SK-N-MC (cell line): ENCODE measurements around the gene ZFYVE16.
"Not testable (repeated sequence)": the region's sequence is repeated elsewhere in the genome, so short reads cannot be mapped to it uniquely, and the experiment has no call there.

ENCODE experiments used
- DNase-seq: peaks from one replicate; pipeline ENCODE4 v3.0.0-alpha.2; 2011; ENCODE audit warnings: low read depth, low spot score
- H3K27ac ChIP-seq: fragments of 200-600 bp; sonication (generic); 2 replicates; pipeline ENCODE4 v1.5.1; 2016; ENCODE audit warnings: mixed run types
- H3K36me3 ChIP-seq: fragments of 200-600 bp; sonication (generic); 2 replicates; pipeline ENCODE4 v1.6.1; 2017; ENCODE audit warnings: antibody characterized with exemption, low read length, mixed read lengths; ENCODE audit not compliant: insufficient read depth
- H3K4me3 ChIP-seq: fragments of 200-600 bp; sonication (generic); 2 replicates; pipeline ENCODE4 v1.5.1; 2016
- H3K9ac ChIP-seq: fragments of 200-600 bp; sonication (generic); 2 replicates; pipeline ENCODE4 v1.8.0; 2017; ENCODE audit warnings: mixed run types, mixed read lengths; ENCODE audit not compliant: insufficient read length
- H3K9me3 ChIP-seq: fragments of 200-600 bp; sonication (generic); 2 replicates; pipeline ENCODE4 v1.6.1; 2017; ENCODE audit warnings: low read depth, mild to moderate bottlenecking, antibody characterized with exemption, low read length, moderate library complexity, mixed read lengths
- EZH2 ChIP-seq: fragments of 200-600 bp; sonication (generic); IDR thresholded peaks from one replicate; pipeline ENCODE4 v1.6.1; 2017; ENCODE audit warnings: antibody characterized with exemption
- FOXP2 ChIP-seq: optimal IDR thresholded peaks from 2 replicates; pipeline ENCODE3; 2011; ENCODE audit warnings: mild to moderate bottlenecking, moderate library complexity; ENCODE audit not compliant: insufficient read depth; ENCODE audit errors: extremely low read length, control extremely low read depth
- POLR2AphosphoS5 ChIP-seq: IDR thresholded peaks from 2 replicates; pipeline ENCODE4 v1.6.1; 2012; ENCODE audit warnings: mild to moderate bottlenecking, low read depth, low read length, borderline replicate concordance

ZFYVE16 gene

DNA sequence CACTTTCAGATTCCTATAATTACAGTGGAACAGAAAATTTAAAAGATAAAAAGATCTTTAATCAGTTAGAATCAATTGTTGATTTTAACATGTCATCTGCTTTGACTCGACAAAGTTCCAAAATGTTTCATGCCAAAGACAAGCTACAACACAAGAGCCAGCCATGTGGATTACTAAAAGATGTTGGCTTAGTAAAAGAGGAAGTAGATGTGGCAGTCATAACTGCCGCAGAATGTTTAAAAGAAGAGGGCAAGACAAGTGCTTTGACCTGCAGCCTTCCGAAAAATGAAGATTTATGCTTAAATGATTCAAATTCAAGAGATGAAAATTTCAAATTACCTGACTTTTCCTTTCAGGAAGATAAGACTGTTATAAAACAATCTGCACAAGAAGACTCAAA lies 29.5 kb downstream of the ZFYVE16 start:
- TF ChIP-seq POLR2AphosphoS5, result no peak
- TF ChIP-seq EZH2, result no peak
- TF ChIP-seq FOXP2, result no peak
- Histone ChIP-seq H3K4me3 (no peak overlapping the region), H3K9ac (no peak overlapping the region), H3K9me3 (no peaks in the 10 kb centered on the region), H3K36me3 (peaks cover 71% of the 10 kb centered on the region), H3K27ac (0 out of 2 replicates have a peak overlapping the region, but pooled peaks have one; percentile 7)
- no peak for DNase-seq

DNA sequence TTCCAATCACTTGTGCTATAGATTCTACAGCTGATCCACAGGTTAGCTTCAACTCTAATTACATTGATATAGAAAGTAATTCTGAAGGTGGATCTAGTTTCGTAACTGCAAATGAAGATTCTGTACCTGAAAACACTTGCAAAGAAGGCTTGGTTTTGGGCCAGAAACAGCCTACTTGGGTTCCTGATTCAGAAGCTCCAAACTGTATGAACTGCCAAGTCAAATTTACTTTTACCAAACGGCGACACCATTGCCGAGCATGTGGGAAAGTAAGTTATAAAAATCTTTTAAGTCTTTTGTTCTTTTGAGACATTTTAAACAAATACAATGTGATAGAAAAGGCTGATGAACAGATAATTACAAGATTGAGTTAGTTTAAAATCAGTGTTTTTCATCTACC lies 30.9 kb downstream of the ZFYVE16 start:
- Histone ChIP-seq H3K27ac (no peak overlapping the region), H3K4me3 (no peak overlapping the region), H3K9me3 (no peaks in the 10 kb centered on the region), H3K9ac (no peak overlapping the region), H3K36me3 (peaks cover 85% of the 10 kb centered on the region)
- TF ChIP-seq POLR2AphosphoS5 (no peak), EZH2 (no peak), FOXP2 (no peak)
- no peak for DNase-seq

DNA sequence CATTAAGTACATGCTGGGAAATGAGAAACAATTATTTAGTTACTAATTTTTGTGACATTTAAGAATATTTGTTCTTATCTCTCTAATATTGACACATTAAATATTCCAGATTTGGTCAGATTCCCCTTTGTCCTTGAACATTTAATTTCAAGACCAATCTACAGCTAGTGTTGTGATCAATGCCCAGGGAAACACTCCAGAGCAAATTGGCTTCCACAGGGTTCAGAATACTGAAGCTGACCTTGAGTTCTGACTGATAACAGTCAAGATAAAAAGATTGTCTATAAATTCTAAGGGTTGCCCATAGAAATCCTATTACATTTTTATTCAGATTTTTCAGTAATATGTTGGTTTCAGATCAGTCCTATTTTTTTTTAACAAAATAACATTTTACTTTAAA lies 31.3 kb downstream of the ZFYVE16 start:
- Histone ChIP-seq H3K4me3 (no peak overlapping the region), H3K9ac (no peak overlapping the region), H3K27ac (no peak overlapping the region), H3K36me3 (peaks cover 83% of the 10 kb centered on the region), H3K9me3 (no peaks in the 10 kb centered on the region)
- DNase-seq, result no peak
- TF ChIP-seq POLR2AphosphoS5, result no peak
- TF ChIP-seq FOXP2, result no peak
- TF ChIP-seq EZH2, result no peak

DNA sequence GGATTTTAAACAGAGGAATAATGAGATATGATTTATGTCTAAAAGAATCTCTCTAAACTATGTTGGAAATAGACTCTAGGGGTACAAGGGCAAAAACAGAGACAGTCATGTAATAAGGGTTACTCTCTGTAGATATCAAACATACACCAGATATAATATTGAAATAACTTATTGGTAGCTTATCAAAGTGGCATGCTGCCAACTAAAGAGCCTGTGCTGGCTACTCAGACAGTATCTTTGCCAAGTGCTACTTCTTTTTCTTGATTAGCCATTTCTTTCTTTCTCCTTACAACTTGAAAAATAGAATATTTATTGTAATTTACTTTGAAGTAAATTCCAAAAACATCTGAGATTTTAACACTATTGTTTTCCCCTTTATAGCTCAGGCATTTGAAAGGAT lies 34.9 kb downstream of the ZFYVE16 start:
- no peaks in the 10 kb centered on the region for H3K9me3 ChIP-seq
- no peak for DNase-seq
- no peak overlapping the region for H3K9ac ChIP-seq
- H3K36me3 ChIP-seq, result peaks cover 73% of the 10 kb centered on the region
- no peak for TF ChIP-seq POLR2AphosphoS5
- TF ChIP-seq EZH2, result no peak
- TF ChIP-seq FOXP2, result no peak
- H3K4me3 ChIP-seq, result no peak overlapping the region
- H3K27ac ChIP-seq, result no peak overlapping the region

DNA sequence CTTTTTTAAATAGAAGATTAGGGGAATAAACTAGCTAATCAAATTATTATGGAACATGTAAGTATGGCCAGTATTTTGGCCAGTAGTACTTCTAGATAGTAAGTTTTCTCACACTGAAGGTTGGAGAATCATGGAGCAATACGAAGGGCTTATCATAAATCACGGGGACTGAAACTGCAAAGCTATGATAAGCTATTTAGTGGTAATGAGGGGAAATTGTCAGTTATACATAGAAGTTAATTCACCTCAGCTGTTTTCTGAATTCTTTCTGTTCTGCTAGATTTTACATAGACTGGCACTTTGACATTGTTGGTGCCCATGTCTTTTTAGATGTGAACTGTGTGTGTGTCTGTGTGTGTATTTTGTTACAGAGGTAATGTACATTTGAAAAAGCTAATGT lies 45.5 kb downstream of the ZFYVE16 start:
- H3K4me3 ChIP-seq, result no peak overlapping the region
- no peaks in the 10 kb centered on the region for H3K9me3 ChIP-seq
- no peak for DNase-seq
- no peak overlapping the region; the same call in 1 of the 2 replicates for H3K27ac ChIP-seq
- peaks cover 72% of the 10 kb centered on the region for H3K36me3 ChIP-seq
- no peak overlapping the region for H3K9ac ChIP-seq
- TF ChIP-seq POLR2AphosphoS5, result no peak
- TF ChIP-seq FOXP2, result no peak
- no peak for TF ChIP-seq EZH2

DNA sequence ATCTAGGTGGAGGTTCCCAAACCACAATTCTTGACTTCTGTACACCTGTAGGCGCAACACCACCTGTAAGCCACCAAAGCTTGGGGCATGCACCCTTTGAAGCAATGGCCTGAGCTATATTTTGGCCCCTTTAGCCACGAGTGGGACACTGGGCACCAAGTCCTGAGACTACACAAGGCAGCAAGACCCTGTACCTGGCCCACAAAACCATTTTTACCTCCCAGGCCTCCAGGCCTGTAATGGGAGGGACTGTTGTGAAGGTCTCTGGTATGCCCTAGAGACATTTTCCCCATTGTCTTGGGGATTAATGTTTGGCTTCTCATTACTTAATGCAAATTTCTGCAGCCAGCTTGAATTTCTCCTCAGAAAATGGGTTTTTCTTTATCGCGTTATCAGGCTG lies 55.4 kb downstream of the ZFYVE16 start:
- TF ChIP-seq FOXP2 (no peak), EZH2 (no peak), POLR2AphosphoS5 (no peak)
- H3K36me3 ChIP-seq, result peaks cover 72% of the 10 kb centered on the region
- no peak for DNase-seq
- H3K27ac ChIP-seq, result no peak overlapping the region
- no peak overlapping the region for H3K4me3 ChIP-seq
- no peak overlapping the region for H3K9ac ChIP-seq
- peaks cover 3% of the 10 kb centered on the region; the same call in 1 of the 2 replicates for H3K9me3 ChIP-seq

DNA sequence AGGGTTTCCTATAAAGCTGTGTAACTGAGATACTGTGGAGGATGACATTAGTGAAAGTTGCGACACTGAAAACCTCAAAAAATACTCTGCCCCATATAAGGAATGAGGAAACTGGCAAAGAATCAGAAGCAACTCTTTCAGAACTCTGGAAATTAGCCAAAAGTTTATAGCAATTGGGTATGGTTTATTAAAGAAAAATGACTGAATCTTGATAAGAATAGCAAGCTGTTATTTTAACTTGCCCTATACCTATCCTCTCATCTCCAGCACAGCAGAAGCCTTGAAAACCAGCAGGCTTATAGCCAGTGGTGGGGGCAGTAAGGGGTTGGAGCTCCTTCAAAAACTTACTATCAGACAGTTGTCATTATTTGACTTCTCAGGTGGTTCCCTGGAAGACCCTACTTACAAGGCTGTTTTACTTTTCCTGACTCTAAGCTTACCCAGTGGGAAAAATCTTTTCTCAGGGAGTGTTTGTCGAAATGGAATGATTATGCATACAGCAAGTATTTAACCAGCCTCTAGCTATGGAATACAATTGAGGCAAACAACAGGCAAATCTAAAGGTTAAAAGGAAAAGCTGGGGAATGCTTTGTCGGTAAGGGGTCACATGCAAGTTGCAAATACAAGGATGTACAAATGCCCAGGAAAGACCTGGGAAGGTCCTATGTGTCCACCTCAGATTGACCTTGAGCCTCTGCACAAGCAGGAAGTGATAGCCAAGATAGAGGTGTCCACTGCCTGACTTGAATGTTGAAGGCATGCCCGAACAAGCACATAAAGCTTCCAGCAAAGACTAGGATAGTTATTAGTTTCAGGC lies 59.0 kb downstream of the ZFYVE16 start:
- H3K4me3 ChIP-seq, result peak overlapping the region; percentile 32; the same call in 1 of the 2 replicates
- H3K36me3 ChIP-seq, result peaks cover 66% of the 10 kb centered on the region
- TF ChIP-seq EZH2 (no peak), POLR2AphosphoS5 (peak; percentile 27; the same call in 1 of the 2 replicates), FOXP2 (no peak)
- no peak overlapping the region for H3K9ac ChIP-seq
- peak overlapping the region; percentile 74 for H3K27ac ChIP-seq
- peak; percentile 89 for DNase-seq
- peaks cover 3% of the 10 kb centered on the region; the same call in 1 of the 2 replicates for H3K9me3 ChIP-seq

DNA sequence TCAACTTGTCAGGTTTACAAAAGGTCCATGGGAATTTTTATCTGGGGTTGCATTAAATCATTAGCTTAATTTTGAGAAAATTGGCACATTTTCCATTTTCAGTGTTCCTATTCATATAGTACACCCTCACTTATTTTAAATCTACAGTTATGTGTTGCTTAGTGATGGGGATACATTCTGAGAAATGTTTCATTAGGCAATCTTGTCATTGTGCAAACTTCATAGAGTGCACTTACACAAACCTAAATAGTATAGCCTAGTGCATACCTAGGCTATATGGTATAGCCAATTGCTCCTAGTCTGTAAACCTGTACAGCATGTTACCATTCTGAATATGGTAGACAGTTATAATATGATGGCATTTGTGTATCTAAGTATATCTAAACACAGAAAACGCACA lies 60.3 kb downstream of the ZFYVE16 start:
- peaks cover 65% of the 10 kb centered on the region for H3K36me3 ChIP-seq
- no peak overlapping the region for H3K27ac ChIP-seq

DNA sequence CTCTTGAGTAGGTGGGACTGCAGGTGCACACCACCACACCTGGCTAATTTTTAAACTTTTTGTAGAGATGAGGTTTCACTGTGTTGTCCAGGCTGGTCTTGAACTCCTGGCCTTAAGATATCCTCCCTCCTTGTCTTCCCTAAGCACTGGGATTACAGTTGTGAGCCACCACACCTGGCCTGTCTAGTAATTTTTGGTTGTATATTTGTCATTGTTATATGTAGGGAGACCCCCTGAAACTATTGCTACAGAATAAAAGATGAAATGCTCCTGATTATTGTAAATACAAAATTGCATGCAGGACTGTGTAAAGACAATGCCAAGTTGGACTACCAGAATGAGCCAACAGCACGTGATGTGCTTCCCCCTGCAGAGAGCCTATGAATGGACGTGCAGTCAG lies 62.8 kb downstream of the ZFYVE16 start:
- H3K4me3 ChIP-seq, H3K27ac ChIP-seq, DNase-seq, H3K9ac ChIP-seq, H3K9me3 ChIP-seq: not testable (repeated sequence)
- peaks cover 69% of the 10 kb centered on the region for H3K36me3 ChIP-seq

More for the DNA sequence above, 60.3 kb downstream of the ZFYVE16 start:
- peaks cover 3% of the 10 kb centered on the region; the same call in 1 of the 2 replicates for H3K9me3 ChIP-seq
- H3K4me3 ChIP-seq, result no peak overlapping the region
- DNase-seq, result no peak
- no peak overlapping the region for H3K9ac ChIP-seq
- TF ChIP-seq POLR2AphosphoS5 (no peak), EZH2 (no peak), FOXP2 (no peak)
